HTERT RPE-1 (cell line): ENCODE measurements around the gene CEBPZOS.

Experiments used
- in situ Hi-C: fragments of 300-500 bp; cut with MboI; formaldehyde crosslinking; loops from 4 replicates; pipeline ENCODE4 v1.14.3; 2020; ENCODE audit warnings: low sequenced_read_pairs

The CEBPZOS gene

DNA sequence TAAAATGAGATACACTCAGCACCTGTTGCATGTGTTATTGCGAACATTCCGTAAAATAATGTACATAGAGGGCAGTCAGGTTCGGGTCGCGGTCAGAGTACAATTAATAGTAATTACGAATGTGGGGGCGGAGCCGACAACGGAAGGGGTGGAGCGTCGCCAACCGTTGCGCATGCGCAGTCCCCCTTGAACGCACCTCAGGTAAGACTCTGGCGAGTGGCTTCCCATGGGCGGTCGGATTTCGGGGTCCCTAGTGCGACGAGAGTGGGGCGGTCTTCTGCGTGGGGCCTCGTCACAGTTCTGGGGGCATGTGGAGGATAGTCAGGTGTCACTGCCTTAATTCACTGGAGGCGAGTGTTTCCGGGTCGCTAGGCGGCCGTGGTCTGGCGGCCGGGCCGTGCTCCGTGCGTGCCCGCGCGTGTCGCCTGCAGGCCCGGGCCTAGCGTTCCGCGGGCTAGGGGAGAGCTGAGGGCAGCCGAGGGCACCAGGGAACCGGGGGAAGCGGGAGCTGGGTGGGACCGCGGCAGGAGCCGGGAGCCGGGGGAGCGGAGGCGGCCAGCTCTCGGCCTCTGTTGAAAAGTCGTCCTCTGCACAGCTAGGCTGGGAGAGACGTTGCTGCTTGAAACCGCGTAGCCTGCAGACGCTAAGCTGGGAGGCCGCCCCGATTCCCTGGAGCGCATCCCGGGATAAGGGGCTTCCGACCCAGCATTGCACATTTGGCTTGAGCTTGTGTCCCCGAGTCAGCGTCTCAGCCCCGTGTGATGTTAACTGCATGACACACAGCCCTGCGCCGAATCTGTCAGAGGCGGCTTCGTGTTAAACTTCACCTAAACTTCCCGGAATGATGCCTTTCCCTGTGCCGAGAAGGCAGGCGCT lies at the start of gene CEBPZOS:
Gene CEBPZOS, plus strand, starts transcription at position 177 of the 876 bp plus-strand sequence. CDS start 3,209 bp downstream, outside the sequence.
- in situ Hi-C loops: no loop called here

DNA sequence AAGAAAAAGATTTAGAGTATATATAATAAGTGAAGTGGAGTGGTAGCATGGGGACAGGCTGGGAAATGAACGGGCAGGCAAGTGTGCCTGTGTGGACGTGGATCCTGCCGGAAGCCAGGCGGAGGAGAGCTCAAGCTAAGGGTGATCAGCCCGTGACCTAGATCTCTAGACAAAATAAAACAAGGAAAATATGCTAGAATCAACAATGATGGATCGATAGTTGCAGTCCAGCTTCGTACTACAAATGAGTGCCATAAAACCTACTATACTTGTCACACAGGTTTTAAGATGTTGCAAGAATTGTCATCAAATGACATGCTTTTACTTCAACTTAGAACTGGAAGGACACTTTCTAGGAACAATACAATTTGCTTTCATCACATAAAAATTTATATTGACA lies 48.0 kb upstream of the CEBPZOS start:
- in situ Hi-C loops: no loop called here

DNA sequence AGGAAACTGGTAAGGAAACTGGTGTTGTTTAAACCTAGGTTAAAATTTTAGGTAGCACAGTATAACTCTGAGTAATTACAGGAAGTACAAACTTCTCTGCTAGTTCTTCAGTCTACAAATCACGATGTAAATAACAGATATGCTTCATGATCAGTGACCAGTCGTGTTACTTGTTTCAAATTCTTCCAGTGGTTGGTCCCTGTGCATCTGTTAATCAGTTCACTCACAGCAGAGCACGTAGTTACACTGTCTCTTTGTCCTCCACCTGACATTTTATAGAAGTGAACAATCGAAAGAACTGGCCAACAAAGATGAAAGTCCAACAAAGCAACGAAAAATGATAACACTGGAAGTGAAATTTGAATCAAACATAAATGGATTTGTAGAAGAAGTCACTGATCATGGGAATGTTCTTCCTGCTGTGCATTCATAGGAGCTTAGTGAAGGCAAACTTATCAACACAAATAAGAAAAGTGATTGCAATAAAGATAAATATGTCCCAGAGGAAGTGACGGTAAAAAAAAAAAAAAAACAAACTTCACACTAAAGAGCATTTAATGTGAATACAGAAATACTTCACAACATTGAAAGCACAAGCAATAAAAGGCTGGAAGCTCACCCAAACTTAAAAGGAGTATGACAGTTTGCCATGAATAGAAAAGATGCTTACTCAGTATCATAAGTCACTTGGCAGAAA lies 46.5 kb upstream of the CEBPZOS start:
- in situ Hi-C loops: no loop called here

DNA sequence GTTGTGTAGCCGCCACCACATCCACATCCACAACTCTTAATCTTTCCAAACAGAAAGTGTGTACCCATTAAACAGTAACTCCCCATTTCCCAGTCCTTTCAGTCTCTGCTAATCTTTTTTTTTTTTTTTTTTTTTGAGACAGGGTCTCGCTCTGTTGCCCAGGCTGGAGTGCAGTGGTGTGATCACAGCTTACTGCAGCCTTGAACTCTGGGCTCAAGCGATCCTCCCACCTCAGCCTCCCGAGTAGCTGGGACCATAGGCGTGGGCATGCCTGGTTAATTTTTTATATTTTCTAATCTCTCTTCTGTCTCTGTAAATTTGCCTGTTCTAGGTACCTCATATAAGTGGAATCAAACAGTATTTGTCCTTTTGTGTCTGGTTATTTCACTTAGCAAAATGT lies 43.1 kb upstream of the CEBPZOS start:
- in situ Hi-C loops: no loop called here

DNA sequence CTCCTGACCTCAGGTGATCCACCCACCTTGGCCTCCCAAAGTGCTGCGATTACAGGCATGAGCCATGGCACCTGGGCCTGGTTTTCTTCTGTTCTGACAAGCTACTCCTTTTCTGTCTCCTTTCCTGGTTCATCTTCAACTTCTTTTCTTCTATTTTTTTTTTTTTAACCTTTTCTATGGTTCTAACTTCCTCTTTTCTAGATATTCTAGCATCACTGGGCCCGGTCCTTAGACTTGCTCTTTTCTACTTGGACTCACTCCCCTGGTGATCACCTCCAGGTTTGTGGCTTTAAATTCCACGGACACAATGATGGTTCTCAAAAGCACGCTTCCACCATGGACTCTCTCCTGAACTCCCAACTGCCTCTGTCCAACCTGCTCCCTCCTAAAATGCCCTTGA lies 41.5 kb upstream of the CEBPZOS start:
- in situ Hi-C loops: no loop called here

DNA sequence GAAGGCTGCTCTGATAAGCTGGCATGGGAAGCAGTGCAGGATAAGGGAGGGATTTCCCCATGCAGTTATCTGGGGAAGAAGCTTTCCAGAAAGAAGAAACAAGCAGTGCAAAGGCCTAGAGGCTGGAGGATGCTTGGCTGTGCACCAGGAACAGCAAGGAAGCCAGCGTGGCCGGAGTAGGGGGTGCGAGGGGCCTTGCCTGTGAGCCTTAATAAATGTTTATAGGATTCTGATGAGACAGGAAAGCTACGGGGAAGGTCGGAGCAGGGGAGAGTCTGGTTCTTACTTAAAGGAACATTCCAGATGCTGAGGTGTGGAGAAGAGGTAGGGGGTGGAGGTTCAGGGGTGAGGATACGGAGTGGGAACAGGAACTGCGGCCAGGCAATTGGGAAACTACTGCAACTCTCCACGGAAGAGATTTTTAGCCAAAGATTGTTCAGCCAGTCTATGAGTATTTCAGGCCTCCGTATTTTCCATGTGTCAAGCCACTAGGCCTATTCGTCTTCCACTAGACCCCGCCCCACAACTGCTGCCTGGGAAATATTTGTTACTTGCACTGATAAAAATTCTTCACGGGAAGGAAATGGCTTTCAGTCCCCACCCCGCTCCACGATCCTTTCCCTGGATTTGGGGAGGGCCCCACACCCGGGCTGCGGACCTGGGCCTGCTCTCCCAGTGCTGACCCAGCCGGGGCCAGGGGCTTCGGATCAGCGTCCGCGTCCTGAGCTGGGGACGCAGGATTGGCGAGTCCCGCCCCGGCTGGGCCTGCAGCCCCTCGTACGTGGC lies 40.0 kb upstream of the CEBPZOS start:
- in situ Hi-C loops: no loop called here

DNA sequence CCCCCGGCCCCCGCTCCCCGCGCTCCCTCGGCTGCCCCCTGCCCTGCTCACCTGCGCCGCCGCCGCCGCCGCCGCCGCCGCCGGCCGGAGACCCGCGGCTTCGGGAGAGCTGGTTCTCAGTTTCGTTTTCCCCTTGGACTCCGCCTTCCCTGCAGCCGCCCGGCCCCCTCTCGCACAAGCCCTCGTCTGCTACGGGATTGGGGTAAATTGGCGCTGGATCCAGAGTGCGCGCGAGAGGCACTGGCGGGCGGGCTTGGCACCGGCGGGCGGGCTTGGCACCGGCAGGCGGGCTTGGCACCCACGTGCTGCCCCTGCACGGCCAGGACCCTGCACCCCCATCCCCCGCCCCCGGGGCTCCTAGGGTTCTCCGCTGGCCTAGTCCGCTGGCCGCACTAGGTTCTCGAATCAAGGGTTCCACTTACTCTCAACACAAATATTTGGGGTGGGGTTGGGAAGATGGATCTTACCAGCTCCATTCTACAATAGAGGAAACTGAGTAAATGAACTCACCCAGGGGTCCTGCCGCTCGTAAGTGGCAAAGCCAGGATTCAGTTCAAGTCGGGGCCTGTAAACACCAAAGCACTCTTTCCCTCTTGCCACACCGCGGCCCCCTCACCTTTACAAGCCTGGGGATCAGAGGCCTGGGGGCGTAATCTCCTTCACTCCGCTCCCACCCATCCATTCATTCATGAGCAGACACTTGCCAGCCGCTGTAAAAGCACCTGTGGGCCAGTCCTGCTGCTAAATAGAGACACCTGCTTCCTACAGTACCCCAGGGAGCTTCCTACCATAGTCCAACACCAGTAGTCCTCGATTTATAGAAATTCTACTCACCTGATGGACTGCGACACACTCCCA lies 39.2 kb upstream of the CEBPZOS start, which contains the start of gene EIF2AK2:
Gene EIF2AK2, minus strand, starts transcription at position 124 of the 858 bp plus-strand sequence. CDS start 9,174 bp downstream, outside the sequence.
- in situ Hi-C loops: no loop called here

DNA sequence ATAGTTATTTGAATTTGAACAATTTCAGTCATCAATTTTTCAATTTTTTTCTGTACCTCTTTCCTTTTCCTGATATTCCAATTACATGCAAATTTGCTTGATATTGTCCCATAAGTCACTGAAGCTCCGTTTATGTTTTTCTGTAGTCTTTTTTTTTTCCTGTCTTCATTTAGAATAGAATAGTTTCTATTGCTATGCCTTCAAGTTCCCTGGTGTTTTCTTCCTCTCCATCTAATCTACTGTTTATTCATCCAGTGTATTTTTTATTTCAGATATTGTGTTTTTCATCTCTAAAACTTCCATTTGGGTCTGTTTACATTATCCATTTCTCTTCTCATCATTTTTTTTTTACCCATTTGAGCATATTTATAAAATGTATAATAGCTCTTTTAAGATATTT lies 31.5 kb upstream of the CEBPZOS start:
- in situ Hi-C loops: no loop called here

DNA sequence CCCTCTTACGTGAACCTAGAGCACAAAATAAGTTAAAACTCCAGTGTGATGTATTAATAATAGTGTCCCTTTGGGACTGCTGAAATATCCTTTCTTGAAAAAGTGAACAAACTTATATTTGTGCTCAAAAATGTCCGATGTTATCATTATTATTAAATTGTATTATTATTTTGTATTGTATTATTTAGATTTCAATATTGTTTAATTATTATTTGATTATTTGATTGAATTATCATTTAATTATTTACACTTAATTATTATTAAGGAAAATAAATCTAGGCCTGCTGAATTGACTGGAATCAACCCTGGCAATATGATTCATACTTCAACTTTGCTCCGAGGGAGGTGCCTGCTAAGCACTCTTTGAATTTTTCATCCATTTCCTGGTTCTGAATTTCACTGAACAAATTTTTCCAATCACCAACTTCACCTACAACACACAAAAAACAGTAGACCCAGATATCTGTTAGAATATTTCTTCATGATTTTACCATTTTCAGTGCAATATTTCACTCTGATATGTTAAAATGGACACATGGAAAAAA lies 28.6 kb upstream of the CEBPZOS start:
- in situ Hi-C loops: no loop called here

DNA sequence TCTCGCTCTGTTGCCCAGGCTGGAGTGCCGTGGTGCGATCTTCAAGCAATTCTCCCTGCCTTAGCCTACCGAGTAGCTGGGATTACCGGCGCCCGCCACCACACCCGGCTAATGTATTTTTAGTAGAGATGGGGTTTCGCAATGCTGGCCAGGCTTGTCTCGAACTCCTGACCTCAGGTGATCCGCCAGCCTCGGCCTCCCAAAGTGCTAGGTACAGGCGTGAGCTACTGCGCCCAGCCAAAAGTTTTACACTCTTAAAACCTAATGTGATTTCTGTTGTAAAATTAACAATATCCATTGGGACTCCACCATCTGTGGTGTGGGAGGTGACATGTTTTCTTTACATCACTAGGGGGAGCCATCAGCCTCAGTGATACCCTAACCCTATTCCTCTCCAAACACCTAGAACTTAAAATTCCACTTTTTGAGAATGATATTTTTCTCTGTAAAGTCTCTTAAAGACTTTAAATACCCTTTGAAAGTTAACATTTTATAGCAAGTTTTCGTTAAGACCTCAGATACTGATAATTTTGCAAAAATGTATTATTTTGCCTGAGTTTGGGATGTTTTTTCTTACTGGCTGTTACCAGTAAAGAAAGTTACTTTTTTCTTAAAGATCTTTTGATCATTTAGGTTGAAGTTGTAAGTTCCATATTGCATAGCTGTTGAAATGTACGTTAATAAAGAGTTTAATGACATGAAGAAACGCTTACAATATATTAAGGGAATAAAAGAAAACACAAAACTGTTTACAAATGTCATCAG lies 27.9 kb upstream of the CEBPZOS start:
- in situ Hi-C loops: no loop called here

DNA sequence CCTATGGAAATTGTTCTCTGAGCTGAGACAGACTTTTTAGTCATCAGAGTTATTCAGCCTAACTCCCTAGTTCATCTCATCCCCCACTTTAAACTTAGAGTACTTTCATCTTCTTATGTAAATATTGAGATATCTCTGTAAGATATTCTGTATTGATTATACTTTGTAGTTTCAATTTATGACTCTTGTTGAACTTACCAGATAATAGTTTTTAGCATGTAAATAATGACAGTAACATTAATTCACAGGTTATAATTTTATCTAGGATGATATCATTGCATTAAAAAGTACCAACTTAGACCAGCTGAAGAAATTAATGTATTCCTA lies 24.7 kb upstream of the CEBPZOS start:
- in situ Hi-C loops: no loop called here

DNA sequence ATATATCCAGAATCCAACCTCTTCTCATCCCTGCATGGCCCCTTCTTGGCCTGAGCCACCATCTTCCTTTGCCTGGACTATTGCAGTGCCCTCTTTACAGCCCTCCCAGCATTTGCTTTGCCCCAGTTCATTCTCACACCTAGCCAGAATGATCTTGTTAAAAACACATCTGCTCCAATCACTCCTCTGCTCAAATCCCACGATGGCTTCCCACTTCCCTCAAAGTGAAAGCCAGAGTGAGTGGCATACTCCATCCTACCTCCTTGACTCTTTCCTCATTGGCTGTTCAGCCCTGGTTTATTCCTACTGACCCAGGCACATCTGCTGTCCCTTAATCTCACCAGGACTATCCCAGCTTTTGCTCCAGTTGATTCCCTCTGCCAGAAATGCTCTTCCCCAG lies 22.6 kb upstream of the CEBPZOS start:
- in situ Hi-C loops: no loop called here

DNA sequence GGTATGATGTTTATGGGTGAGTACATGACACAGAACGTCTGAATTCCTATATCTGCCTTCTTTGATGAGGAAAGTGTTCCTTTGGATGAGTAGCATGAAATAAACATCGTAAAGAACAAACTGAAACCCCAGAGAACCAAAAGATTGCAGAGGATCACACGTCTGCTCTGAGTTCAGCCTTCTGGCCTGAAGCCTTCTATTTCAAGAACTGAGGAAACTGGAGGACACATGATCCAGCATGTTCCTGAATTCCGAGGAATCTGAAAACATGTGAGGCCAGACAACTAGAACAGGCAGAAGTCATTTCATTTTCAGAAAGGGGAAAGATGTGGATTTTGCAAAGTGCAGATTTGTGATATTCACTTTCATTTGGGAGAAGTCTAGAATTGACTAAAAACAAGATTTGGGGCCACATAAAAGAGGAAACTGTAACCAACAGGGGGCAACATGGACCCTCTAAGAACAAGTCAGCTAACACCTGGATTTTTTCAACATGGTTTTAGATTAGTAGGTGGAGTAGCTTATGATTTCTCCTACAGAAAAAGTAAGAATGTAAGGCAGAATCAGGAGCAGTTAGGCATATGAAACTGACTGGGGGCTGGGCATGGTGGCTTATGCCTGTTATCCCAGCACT lies 16.2 kb upstream of the CEBPZOS start:
- in situ Hi-C loops: no loop called here

DNA sequence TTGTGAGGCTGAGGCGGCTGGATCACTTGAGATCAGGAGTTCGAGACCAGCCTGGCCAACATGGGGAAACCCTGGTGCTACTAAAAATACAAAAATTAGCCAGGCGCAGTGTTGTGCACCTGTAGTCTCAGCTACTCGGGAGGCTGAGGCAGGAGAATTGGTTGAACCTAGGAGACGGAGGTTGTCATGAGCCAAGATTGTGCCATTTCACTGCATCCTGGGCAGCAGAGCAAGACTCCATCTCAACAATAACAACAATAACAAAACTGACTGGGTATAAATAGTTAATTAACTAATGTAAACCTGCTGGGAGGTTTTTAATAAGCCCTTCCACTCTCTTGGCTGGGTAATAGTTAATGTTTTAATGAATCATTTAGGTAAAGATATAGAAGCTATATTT lies 15.7 kb upstream of the CEBPZOS start:
- in situ Hi-C loops: no loop called here

DNA sequence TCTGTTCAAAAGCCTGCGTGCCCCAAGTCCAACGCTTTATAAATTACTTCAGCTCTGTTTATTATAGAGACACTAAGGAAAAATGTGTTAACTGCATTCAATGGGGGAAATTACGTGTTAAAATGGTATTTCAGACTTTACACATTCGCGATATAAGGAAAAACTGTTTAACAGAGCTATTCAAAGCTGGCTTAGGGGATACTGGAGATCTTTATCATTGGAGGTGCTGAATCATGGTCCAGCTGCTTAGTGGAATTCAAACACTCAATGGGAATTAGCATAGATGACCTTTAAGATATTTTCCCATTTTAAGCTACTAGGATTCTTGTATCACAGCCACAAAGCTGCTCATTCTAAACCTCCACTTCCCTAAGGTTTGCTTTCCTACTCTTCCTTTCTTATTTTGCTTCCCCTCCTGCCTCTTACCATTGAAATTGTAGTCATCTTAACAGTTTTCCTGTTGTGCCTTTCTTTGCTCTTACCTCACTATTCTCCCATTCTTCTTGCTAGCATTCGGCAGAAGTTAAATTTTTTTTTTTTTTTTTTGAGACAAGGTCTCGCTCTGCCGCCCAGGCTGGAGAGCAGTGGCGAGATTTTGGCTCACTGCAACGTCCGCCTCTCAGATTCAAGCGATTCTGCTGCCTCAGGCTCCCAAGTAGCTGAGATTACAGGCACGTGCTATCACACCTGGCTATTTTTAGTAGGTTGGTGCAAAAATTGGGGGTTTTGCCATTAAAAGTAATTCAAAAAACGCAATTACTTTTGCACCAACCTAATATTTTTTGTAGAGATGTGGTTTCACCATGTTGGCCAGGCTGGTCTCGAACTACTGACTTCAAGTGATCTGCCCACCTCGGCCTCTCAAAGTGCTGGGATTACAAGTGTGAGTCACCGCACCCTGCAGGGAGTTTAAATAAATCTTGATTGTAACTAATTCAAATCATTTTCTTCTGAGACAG lies 14.3 kb upstream of the CEBPZOS start:
- in situ Hi-C loops: no loop called here

DNA sequence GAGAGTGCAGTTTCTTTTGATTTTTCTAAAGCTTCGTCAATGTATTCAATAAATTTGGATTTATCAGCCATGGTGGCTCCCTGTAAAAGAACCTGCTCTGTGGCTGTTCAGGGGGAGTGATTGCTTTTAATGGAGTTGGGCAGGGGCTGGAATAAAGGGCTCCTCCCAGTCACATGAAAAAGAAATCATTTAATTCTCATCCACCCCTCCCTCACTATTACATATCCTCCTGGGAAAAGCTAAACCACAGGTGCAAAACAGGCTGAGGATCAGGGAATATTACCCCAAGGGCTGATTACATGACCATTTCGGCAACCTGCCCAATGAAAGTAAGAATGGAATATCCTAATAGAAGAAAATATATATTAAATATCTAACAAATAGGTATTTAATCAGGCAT lies 7.7 kb upstream of the CEBPZOS start, which contains the start of gene SULT6B1:
Gene SULT6B1, minus strand, starts transcription at position 101 of the 400 bp plus-strand sequence. Its CDS starts 30 bp downstream, at position 71.
- in situ Hi-C loops: no loop called here

DNA sequence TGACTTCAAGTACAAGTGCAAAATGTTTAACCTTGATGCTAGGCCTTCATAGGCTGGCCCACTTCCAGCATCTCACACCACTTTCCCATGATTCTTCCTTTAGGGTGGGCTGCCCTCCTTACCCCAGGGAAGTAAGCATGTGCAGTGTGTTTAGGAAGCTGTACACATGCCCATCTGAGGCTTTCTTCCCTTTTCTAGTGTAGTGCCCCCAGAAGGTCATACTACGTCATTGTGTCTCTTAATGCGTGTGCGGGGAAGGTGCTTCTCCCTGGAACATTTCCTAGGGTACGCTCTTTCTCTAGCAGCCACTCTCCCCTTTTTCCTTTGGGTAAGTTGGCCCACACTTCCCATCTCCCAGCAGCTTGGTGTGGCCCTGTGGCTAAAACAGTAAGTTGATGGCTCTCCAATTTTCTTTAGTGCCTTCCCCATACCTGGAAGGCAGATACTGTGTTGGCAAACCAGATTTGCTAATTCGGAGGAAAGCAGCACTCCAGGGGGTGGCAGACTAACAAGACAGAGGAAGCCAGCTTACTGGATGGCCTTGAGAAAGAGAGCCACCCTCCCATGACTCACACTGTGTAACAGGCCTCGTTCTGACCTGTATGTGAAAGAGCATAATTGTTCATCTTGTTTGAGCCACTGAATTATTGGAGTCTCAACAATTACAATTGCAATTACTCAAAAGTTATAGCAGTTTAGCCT lies 6.7 kb upstream of the CEBPZOS start:
- in situ Hi-C loops: no loop called here
